Testis (tissue), 3 donors: ENCODE results near the gene PRUNE1. TPM values are rescaled to one million over a fixed set of nuclear protein-coding genes. Genes with fewer than 3 reads are reported as not detected.

Experiments
- DNase-seq: peaks from one replicate; pipeline ENCODE4 v3.0.0-alpha.2; 2019
- H3K27ac ChIP-seq, 2 donors: fragments of 200-600 bp; sonication (generic); one replicate each; pipeline ENCODE4 v1.5.1; 2019
- H3K27me3 ChIP-seq: fragments of 200-600 bp; sonication (generic); one replicate; pipeline ENCODE4 v1.5.1; 2019
- H3K36me3 ChIP-seq: fragments of 200-600 bp; sonication (generic); one replicate; pipeline ENCODE4 v1.5.1; 2017; ENCODE audit warnings: low read depth; ENCODE audit errors: missing control alignments
- H3K4me1 ChIP-seq: fragments of 200-600 bp; sonication (generic); one replicate; pipeline ENCODE4 v1.5.1; 2019
- H3K4me3 ChIP-seq, 2 donors: fragments of 200-600 bp; sonication (generic); one replicate each; pipeline ENCODE4 v1.5.1; 2017 to 2019
- H3K9me3 ChIP-seq: fragments of 200-600 bp; sonication (generic); one replicate; pipeline ENCODE4 v1.5.1; 2017
- POLR2A ChIP-seq: fragments of 450-650 bp; IDR thresholded peaks from one replicate; pipeline ENCODE4 v1.6.1; 2017; ENCODE audit warnings: antibody characterized with exemption, mild to moderate bottlenecking, moderate library complexity
- WGBS, 2 donors: methylation state at CpG; one replicate each; pipeline ENCODE4 v1.1.5; 2018; 5-methylcytosine and 5-hydroxymethylcytosine counted together
- intact Hi-C: fragments of 100-400 bp; cut with DNase I; formaldehyde crosslinking; loops from one replicate; pipeline ENCODE4 v1.15.1; 2023; ENCODE audit warnings: low total_unique reads
- polyA plus RNA-seq: library from polyadenylated mRNA; stranded (reverse); fragments of 350-450 nt; fragmentation: Illumina TruSeq; extraction: RNeasy Lipid Tissue Mini Kit (QIAGEN cat#74804); gene quantifications from one replicate; pipeline ENCODE4 v1.2.3, GENCODE V29; 2014; ENCODE audit warnings: low read depth, low replicate concordance; ENCODE audit not compliant: insufficient read depth
- total RNA-seq, 2 donors: library from RNA; depleted of rRNA; stranded (reverse); fragments of >200 nt; gene quantifications; one replicate each; pipeline ENCODE4 v1.2.3, GENCODE V29; 2016
- TF ChIP-seq, protein P1 (sequence below), 3 experiments: fragments of 450-650 bp in 2 of 3; fragments of 200-600 bp in 1 of 3; sonication (generic) in 1 of 3; IDR thresholded peaks; one replicate each; pipeline ENCODE4 v1.5.1; 2016 to 2019; ENCODE audit warnings: antibody characterized with exemption in 3 of 3, mild to moderate bottlenecking in 2 of 3, moderate library complexity in 1 of 3

Gene PRUNE1
- total and polyA plus RNA-seq, 3 donors from 2014 or later, result 41.1 to 63.9 (median 45.5) TPM

DNA sequence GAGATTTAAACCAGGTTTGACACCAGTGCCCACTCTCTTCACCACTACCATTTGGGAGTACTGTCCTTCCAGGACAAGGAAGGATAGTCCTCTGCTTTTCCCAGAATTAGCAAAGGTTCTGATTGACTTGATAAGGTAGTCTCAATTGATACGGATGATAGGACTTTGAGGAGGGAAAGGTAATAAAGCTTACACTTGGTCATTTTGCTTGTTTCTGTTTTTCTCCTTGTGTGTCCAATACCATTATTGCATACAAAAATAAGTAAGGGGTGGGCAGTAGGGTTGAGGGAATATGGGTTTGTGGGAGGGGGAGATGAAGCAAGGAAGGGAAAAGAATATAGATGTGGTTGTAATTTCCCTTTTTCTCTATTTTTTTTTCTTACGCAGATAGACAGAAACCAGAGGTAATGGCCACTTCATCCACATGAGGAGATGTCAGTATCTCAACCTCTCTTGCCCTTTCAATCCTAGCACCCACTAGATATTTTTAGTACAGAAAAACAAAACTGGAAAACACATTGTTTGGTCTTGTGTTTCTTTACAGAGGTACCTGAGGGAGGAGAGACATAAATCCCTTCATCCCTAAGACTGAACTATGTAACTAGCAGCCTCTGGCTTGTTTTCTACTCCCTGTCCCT is 41.9 kb downstream of the PRUNE1 start:
- TF ChIP-seq, protein P1, sequence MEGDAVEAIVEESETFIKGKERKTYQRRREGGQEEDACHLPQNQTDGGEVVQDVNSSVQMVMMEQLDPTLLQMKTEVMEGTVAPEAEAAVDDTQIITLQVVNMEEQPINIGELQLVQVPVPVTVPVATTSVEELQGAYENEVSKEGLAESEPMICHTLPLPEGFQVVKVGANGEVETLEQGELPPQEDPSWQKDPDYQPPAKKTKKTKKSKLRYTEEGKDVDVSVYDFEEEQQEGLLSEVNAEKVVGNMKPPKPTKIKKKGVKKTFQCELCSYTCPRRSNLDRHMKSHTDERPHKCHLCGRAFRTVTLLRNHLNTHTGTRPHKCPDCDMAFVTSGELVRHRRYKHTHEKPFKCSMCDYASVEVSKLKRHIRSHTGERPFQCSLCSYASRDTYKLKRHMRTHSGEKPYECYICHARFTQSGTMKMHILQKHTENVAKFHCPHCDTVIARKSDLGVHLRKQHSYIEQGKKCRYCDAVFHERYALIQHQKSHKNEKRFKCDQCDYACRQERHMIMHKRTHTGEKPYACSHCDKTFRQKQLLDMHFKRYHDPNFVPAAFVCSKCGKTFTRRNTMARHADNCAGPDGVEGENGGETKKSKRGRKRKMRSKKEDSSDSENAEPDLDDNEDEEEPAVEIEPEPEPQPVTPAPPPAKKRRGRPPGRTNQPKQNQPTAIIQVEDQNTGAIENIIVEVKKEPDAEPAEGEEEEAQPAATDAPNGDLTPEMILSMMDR (IDR thresholded peaks at IDR 0.05), result no peak
- no peak for TF ChIP-seq POLR2A
- intact Hi-C loops, result no loop called here
- no peak for DNase-seq
- H3K27ac ChIP-seq, result no peak overlapping the region
- H3K4me3 ChIP-seq, result no peak overlapping the region
- no peaks in the 10 kb centered on the region for H3K36me3 ChIP-seq
- H3K4me1 ChIP-seq, result peaks cover 4% of the 10 kb centered on the region
- no peaks in the 10 kb centered on the region for H3K9me3 ChIP-seq
- H3K27me3 ChIP-seq, result no peaks in the 10 kb centered on the region
- WGBS, 2 donors, result 88 to 91% methylated on average over 2 of the region's 2 CpGs

GRCh38 chr1:151051356-151052009 is 43.2 kb downstream of the PRUNE1 start:
- no peak for TF ChIP-seq POLR2A
- H3K4me3 ChIP-seq, result no peak overlapping the region
- H3K27ac ChIP-seq, result no peak overlapping the region
- WGBS, 2 donors, result 54 to 74% methylated on average over 2 of the region's 2 CpGs
- no peaks in the 10 kb centered on the region for H3K9me3 ChIP-seq
- peaks cover 8% of the 10 kb centered on the region for H3K4me1 ChIP-seq
- intact Hi-C loops, result no loop called here
- H3K27me3 ChIP-seq, result no peaks in the 10 kb centered on the region
- no peaks in the 10 kb centered on the region for H3K36me3 ChIP-seq
- no peak for DNase-seq

DNA sequence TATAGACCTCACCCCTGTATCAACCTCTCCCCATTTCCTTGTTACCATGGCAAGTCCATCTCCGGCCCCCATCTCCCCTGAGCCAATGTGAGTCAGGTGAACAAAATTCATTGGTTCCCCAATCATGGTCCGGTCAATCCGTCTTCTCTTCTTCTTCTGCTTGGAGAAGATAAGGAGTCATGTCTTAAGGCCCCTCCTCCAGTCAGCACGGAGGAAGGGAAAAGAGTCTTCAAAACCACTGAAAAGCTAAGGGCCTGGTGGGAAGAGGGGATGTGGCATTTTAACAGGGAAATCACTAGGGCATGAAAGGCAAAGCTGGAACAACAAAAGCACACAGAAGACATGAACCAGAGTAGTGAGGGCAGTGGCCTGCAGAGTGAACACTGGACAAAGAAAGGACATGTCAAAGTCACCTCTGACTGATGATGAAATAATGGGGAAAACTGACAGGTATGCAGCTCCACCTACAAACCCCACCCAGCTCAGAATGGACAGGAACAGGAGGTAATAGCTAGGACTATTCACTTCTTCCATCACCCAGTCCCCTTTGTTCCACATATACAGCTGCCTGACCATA is 46.8 kb downstream of the PRUNE1 start:
- peaks cover 25% of the 10 kb centered on the region for H3K4me1 ChIP-seq
- 72 to 77% methylated on average over 4 of the region's 4 CpGs for WGBS, 2 donors
- no peak for DNase-seq
- H3K27ac ChIP-seq, result no peak overlapping the region
- intact Hi-C loops, result no loop called here
- TF ChIP-seq POLR2A, result no peak
- TF ChIP-seq, protein P1 (IDR thresholded peaks at IDR 0.05), result no peak
- no peaks in the 10 kb centered on the region for H3K27me3 ChIP-seq
- no peaks in the 10 kb centered on the region for H3K36me3 ChIP-seq
- no peak overlapping the region for H3K4me3 ChIP-seq
- no peaks in the 10 kb centered on the region for H3K9me3 ChIP-seq

GRCh38 chr1:151055581-151055980 is 47.3 kb downstream of the PRUNE1 start:
- no peak overlapping the region for H3K4me3 ChIP-seq

GRCh38 chr1:151056149-151056548 is 47.9 kb downstream of the PRUNE1 start:
- H3K36me3 ChIP-seq, result no peaks in the 10 kb centered on the region
- WGBS, 2 donors, result 43 to 52% methylated on average over 2 of the region's 2 CpGs
- peak overlapping the region in 1 of 2 donors; percentile 5 for H3K27ac ChIP-seq
- peaks cover 30% of the 10 kb centered on the region for H3K4me1 ChIP-seq
- no peak for TF ChIP-seq POLR2A
- TF ChIP-seq, protein P1 (IDR thresholded peaks at IDR 0.05), result no peak
- H3K9me3 ChIP-seq, result no peaks in the 10 kb centered on the region
- intact Hi-C loops, result no loop called here
- no peak for DNase-seq
- H3K4me3 ChIP-seq, result no peak overlapping the region
- H3K27me3 ChIP-seq, result no peaks in the 10 kb centered on the region

More at GRCh38 chr1:151055581-151055980, 47.3 kb downstream of the PRUNE1 start:
- H3K27me3 ChIP-seq, result no peaks in the 10 kb centered on the region
- no peaks in the 10 kb centered on the region for H3K36me3 ChIP-seq
- peaks cover 30% of the 10 kb centered on the region for H3K4me1 ChIP-seq
- intact Hi-C loops, result no loop called here
- no peaks in the 10 kb centered on the region for H3K9me3 ChIP-seq
- peak overlapping the region in 1 of 2 donors; percentile 5 for H3K27ac ChIP-seq
- WGBS, 2 donors, result 44 to 100% methylated on average over 1 to 2 of the region's 2 CpGs
- no peak for DNase-seq
- TF ChIP-seq, protein P1 (IDR thresholded peaks at IDR 0.05), result no peak
- TF ChIP-seq POLR2A, result no peak
